ENCODE results near the gene NOB1. TPM values are rescaled to one million over a fixed set of nuclear protein-coding genes. Genes with fewer than 3 reads are reported as not detected.

NOB1 gene
- total and polyA plus RNA-seq, 2 of the 4 experiments (the other 2 are of a cell fraction): 47.0 to 58.1 TPM

GRCh38 chr16:69711115-69711740, 43.5 kb downstream of the NOB1 start:
- Histone ChIP-seq H4K8ac (ENCODE audit: low read depth in 2 of 2, low read length in 2 of 2) (no peak overlapping the region), H4K91ac (ENCODE audit: insufficient read depth, low read depth, low read length) (no peak overlapping the region), H3K14ac (replicated peaks; ENCODE audit: low read depth, low read length) (no peak overlapping the region), H3K56ac (ENCODE audit: extremely low read depth, insufficient read depth, low read length) (no peak overlapping the region), H3K9me3 (ENCODE audit: control insufficient read depth, insufficient read depth, low read length) (no peaks in the 10 kb centered on the region), H2AFZ (replicated peaks; ENCODE audit: low read length, poor library complexity) (no peak overlapping the region), H3K9ac (ENCODE audit: low read depth, low read length) (no peak overlapping the region), H3K9me1 (ENCODE audit: insufficient read depth, low read length) (no peaks in the 10 kb centered on the region), H3K4me1 (ENCODE audit: control insufficient read depth, insufficient read depth, low read length) (peaks cover 4% of the 10 kb centered on the region; the same call in 1 of the 2 replicates), H3K23ac (ENCODE audit: low read depth, low read length) (no peak overlapping the region), H2BK5ac (ENCODE audit: low read depth, low read length, poor library complexity, severe bottlenecking) (peak overlapping the region; percentile 38), H2AK9ac (replicated peaks; ENCODE audit: low read depth, low read length, poor library complexity) (no peak overlapping the region), H3K4me3 (ENCODE audit: insufficient read depth, low read depth, low read length) (no peak overlapping the region), H3K4ac (ENCODE audit: low read depth, low read length) (no peak overlapping the region), H2AK5ac (ENCODE audit: low read depth, low read length) (no peak overlapping the region), H3K79me1 (ENCODE audit: low read depth in 1 of 2, low read length in 2 of 2) (peaks cover 4 to 30% of the 10 kb centered on the region in 2 experiments; a peak in 3 of 4 replicates), H2BK15ac (ENCODE audit: low read depth, low read length) (no peak overlapping the region), H3K36me3 (ENCODE audit: control insufficient read depth, insufficient read depth, low read length) (peaks cover 50% of the 10 kb centered on the region), H2BK120ac (ENCODE audit: low read depth, low read length) (no peak overlapping the region), H3K4me2 (ENCODE audit: low read depth, low read length) (no peak overlapping the region; the same call in 1 of the 2 replicates), H4K5ac (ENCODE audit: low read depth, low read length) (0 out of 2 replicates have a peak overlapping the region, but pooled peaks have one; percentile 36), H4K20me1 (ENCODE audit: insufficient read depth, low read length) (peaks cover 7% of the 10 kb centered on the region; the same call in 1 of the 2 replicates), H3K27me3 (ENCODE audit: control insufficient read depth, insufficient read depth, low read length) (no peaks in the 10 kb centered on the region), H2BK20ac (ENCODE audit: low read depth, low read length) (no peak overlapping the region), H3K27ac (ENCODE audit: insufficient read depth, low read length) (no peak overlapping the region), H3K18ac (ENCODE audit: low read depth, low read length) (no peak overlapping the region)
- whole genome bisulfite sequencing, 2 experiments (ENCODE audit: extremely low coverage in 2 of 2, insufficient read length in 1 of 2): 97% methylated on average over 6 of the region's 12 CpGs; no CpG with 5 or more reads in 1 of the 2 experiments
- ATAC-seq (ENCODE audit: low read depth) (0 out of 2 replicates have a peak, but pooled peaks have one; percentile 25), DNase-seq (peak; percentile 81)
- CTCF ChIA-PET: no interaction called here
- dilution Hi-C loops (cut with HindIII; ENCODE audit: low sequenced_read_pairs, unreplicated experiment): no loop called here
- no peak for TF ChIP-seq CTCF (conservative IDR thresholded peaks at IDR 0.05; ENCODE audit: low read depth, low read length)
- no peak for TF ChIP-seq POLR2A (IDR thresholded peaks at IDR 0.05; ENCODE audit: low read depth, low read length)
- no peak for TF ChIP-seq RFX5 (IDR thresholded peaks at IDR 0.05; ENCODE audit: low read depth, low read length)
- no peak for TF ChIP-seq CHD1 (IDR thresholded peaks at IDR 0.05; ENCODE audit: low read depth, low read length)
- no peak for TF ChIP-seq RCOR1 (IDR thresholded peaks at IDR 0.05; ENCODE audit: insufficient replicate concordance, low read length)
- TF ChIP-seq NFE2L2 (IDR thresholded peaks at IDR 0.05; ENCODE audit: low read depth, low read length): no peak
- TF ChIP-seq RAD21 (IDR thresholded peaks at IDR 0.05; ENCODE audit: low read length): no peak
- no peak for TF ChIP-seq MXI1 (IDR thresholded peaks at IDR 0.05; ENCODE audit: borderline replicate concordance, low read depth, low read length)
- TF ChIP-seq MAFK (IDR thresholded peaks at IDR 0.05; ENCODE audit: low read depth, low read length): no peak
- no peak for TF ChIP-seq BHLHE40 (IDR thresholded peaks at IDR 0.05; ENCODE audit: low read depth, low read length)
- no peak for TF ChIP-seq MAZ (IDR thresholded peaks at IDR 0.05; ENCODE audit: borderline replicate concordance, low read depth, low read length)
- TF ChIP-seq FOS (IDR thresholded peaks at IDR 0.05; ENCODE audit: low read depth, low read length): no peak
- no peak for TF ChIP-seq USF2 (IDR thresholded peaks at IDR 0.05; ENCODE audit: low read depth, low read length)
- TF ChIP-seq CEBPB (IDR thresholded peaks at IDR 0.05; ENCODE audit: low read depth, low read length): no peak
- no peak for TF ChIP-seq ELK1 (IDR thresholded peaks at IDR 0.05; ENCODE audit: borderline replicate concordance, low read depth, low read length)
- no peak for TF ChIP-seq SMC3 (IDR thresholded peaks at IDR 0.05; ENCODE audit: low read depth, low read length)
- in situ Hi-C loops (cut with MboI; ENCODE audit: low sequenced_read_pairs): no loop called here
- no TSS peak for BruUV-seq (replicated peaks)
- POLR2A ChIA-PET (ENCODE audit: unreplicated experiment): no interaction called here
- intact Hi-C loops (cut with micrococcal nuclease): loop anchor here (5.0 kb wide), 1 partner anchor 221 kb away; no protein-coding TSS in a partner anchor

Measured in IMR-90 (cell line).